Colon (tissue), 2 donors: ENCODE results near the gene KIF18A.

Experiments used
- FAIRE-seq: peaks from 2 replicates; lab custom pipeline; 2012; peaks lifted over from hg19 to GRCh38; lab: Jason Lieb, UNC
- donor health status: control.
- donor health status: control.

The KIF18A gene

DNA sequence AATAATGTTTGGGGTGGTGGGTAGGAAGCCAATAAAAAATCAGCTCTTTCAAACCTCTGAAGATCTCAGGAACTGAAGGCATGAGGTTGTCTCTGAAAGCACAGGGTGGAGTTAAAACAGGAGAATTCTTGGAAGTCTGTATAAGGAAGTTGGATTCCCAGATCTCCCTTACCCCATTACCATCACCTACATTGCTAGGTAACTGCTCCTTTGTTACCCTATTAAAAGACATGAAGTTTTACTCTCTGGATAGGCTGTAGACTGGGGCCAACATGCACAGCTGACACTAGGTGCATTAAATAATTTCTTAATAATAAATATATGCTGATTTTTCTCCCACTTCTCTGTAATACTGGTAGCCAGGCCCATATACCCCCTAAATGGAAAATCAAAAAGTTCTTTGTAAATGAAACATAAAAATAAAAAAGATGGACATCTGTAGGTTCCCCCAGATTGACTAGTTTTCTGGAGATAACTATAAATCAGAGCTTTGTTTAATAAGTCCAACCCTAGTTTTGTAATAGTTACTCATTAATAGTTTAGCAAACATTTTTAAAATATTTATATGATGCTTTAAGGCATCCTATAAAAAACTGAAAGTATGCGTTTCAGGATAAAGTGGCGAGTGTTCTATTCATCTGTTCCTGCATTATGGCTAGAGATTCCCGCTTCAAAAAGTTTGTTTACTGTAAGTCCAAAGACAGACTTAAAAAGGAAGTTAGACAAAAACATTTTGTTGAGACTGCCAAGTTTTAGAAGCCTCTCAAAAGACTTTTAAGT is 63.8 kb downstream of the KIF18A start:
- FAIRE-seq = no peak

DNA sequence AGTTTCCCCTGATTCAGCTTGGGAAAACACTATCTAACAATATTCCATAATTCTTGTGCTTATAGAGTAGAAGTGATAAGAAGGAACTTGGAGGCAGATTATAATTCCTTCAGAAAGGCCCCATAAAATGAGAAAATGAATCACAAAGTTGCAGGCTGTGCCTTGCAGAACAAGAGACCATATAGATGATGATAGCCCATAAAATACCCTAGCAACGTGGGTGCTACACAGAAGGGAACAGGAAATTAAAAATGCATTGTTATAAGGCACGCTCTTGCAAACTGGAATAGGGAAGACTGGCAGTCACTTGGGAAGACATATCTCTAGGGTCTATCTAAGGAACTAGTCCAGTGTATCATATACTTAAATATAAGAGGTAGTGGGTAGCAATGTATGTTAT is 67.6 kb downstream of the KIF18A start:
- no peak for FAIRE-seq

DNA sequence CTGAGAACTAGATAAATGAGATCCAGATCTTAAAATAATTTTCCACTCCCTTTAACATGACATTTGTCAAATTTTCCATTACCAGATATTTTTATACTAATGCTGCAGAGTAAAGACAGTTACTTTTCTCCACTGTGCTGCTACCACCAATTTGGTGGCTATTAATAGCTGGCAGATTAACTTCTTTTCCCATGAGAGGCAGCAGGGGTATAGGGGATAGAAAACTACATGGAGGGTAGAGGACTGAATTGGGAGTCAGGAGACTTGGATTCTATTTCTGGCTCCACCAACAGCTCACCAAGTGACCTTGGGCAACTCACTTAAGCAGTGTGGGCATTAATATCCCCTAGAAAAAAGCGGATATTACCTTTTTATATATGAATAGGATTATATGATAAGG is 69.2 kb downstream of the KIF18A start:
- FAIRE-seq = no peak

DNA sequence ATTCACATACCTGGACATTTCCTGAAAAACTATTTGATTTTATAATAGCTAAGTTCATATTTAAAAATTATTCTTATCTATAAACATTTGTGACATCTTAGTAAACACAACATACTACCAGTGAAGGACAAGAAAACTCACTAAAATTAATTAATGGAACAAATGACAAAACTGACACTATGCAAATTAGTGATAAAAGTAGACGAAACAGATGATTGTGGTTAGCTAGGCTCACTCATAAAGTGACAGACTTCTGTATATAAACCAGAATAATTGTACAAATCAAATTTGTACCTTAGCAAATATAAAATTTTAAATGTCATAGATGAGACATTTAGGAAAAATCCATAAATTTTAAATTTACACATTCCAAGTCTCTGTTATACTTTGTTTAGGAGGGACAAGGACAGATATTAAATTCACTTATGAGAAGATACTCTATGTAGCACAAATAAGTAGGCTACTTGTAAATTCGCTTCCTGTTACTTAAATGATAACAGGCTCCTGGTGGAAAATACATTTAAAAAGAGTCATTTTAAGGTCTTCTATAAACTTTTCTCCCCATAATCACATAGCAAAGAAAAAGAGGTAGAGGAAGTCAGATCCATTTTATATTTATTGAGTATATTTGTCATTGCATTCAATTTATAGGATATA is 81.2 kb downstream of the KIF18A start:
- FAIRE-seq = no peak

- FAIRE-seq = no peak
These were observed 90.1 kb downstream of the KIF18A start for GRCh38 chr11:28017816-28018215.

- no peak for FAIRE-seq
These were observed 96.1 kb downstream of the KIF18A start for GRCh38 chr11:28011813-28012212.

DNA sequence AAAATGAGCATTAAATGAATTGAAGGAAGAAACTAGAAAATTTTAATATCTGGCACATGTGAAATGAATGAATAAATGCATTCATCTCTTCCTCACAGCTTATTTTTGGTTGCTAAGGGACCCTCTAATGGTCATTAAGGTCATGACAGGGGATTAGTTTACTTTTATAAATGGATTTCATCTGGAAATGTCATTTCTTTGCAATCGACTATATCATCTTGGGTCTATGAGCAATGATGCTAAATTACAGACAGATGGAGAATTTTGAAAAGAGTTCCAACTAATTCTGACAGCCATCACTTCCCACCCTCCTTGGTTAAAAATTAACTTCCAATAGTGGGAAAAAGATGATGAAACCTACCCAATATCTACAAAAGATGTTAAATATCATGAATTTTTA is 98.0 kb downstream of the KIF18A start:
- no peak for FAIRE-seq

- FAIRE-seq = no peak
These were observed 98.6 kb downstream of the KIF18A start for GRCh38 chr11:28009388-28009787.

DNA sequence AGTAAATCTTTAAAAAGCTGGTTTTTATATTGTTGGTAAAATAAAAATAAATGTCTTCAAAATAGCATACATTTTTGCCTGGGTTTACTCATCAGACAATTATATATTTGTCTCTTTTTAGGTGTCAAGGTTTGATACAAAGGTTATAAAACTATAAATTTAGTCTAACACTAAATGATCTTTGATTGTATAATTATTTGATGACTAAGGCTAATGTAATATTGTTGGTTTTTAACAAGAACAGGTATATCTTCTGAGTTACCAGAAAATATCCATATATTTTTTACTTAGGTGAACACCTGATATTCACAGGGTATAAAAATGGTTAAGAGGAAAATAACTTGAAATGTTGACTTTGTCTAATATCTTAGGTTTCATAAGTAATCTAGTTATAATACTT is 104.3 kb downstream of the KIF18A start:
- peak; percentile 96 for FAIRE-seq

DNA sequence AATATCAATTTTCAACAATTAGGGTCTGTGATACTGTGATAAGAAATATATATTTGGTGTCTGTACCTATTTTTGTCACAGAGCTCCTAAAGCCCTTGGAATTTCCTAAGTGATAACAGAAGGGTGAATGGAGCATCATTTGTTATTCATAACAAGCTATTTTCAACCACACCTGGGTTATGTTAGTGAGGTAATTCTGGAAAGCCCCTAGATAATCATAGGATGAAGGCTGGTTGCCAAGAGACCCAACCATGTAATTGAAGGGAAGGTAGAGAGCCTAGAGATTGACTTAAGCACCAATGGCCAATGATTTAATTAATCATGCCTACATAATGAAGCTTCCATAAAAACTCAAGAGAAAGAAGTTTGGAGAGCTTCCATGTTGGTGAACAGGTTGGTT is 109.4 kb downstream of the KIF18A start:
- no peak for FAIRE-seq

GRCh38 chr11:27997344-27997743 is 110.6 kb downstream of the KIF18A start:
- no peak for FAIRE-seq

DNA sequence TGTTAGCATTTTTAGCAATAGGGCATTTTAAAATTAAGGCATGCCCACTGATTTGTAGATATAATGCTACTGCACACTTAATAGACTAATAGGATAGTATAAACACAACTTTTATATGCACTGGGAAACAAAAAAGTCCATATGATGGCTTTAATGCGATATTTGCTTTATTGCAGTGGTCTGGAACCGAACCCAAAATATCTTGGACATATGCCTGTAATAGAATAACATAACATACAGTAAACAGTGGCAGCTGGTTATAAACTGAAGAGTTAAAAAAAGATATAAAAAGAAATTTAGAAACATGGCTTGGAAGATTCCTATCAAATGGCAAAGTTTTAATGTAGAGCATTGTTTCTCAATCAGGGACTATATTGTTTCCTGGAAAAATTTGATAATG is 111.9 kb downstream of the KIF18A start:
- no peak for FAIRE-seq

- no peak for FAIRE-seq
These were observed 112.9 kb downstream of the KIF18A start for GRCh38 chr11:27995083-27995482.

GRCh38 chr11:27991736-27992135 is 116.2 kb downstream of the KIF18A start:
- FAIRE-seq = no peak

GRCh38 chr11:27977527-27977926 is 130.4 kb downstream of the KIF18A start:
- no peak for FAIRE-seq

DNA sequence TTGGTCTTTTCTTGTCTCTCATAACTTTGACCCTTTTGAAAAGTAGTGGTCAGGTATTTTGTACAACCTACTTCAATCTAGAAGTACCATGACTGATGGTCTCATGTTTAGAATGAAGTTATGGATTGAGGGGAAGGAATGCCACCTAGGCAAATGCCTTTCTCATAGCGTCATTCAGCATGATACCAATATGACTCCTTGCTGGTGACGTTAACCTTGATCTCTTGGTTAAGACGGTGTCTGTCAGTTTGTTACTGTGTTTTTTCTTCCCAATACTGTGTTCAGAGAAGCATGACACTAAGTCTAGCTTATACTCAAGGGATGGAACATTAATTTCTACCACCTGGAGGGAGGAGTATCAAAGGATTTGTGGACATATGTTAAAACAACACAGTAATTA is 130.9 kb downstream of the KIF18A start:
- no peak for FAIRE-seq

- no peak for FAIRE-seq
These were observed 131.7 kb downstream of the KIF18A start for GRCh38 chr11:27976262-27976661.

DNA sequence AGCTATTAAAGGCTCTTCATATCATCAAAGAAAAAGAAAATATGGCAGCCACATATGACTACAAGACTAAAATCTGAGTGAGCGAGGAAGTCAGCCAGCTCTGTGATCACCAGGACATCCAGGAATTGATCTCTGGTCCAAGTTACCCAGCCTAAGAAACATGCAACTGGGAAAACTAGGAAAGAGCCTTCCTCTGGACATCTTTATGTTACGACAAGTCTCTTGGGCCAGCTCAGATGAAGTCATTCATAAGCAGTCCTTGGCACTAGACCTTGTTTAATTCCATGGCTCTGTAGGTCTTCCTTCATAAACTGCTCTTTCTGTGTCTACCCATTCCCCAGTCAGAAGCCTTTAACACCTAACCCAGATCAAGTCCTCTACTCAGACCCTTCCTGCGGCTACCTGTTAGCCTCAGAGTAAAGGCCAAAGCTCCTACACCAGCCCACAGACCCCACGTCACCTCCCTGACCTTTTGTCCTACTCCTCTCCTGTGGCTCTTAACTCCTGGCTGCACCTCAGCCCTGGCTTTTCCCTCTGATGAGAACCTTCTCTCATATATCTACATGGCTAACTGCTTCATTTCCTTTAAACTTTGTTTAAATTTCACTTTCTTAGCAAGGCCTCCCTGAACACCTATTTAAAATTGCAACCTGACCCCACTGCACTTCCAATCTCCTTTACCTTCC is 134.0 kb downstream of the KIF18A start:
- FAIRE-seq = no peak

GRCh38 chr11:27972522-27973170 is 135.3 kb downstream of the KIF18A start:
- FAIRE-seq = no peak

DNA sequence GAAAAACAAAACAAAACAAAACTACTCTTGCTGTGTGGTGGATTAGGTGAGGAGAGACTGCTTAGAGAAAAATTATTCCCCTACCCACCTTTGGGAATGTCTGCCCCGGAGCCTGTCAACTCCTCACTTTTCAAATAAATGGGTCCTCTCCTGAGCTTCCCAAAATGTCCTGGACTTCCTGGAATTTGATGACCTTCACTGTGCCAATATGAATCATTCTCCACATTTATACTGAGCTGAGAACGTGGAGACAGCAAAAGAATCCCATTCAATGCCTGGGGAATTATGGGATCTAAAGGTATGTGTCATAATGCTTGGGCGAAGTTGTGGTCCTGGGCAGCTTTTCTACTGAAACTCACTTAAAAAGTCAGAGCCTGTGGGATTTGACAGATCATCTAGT is 136.8 kb downstream of the KIF18A start:
- FAIRE-seq = no peak
